Endothelial cell (in vitro differentiated cells): ENCODE data around the gene HILPDA. TPM values are rescaled to one million over a fixed set of nuclear protein-coding genes. Genes with fewer than 3 reads are reported as not detected.

Source experiments
- DNase-seq: peaks from one replicate; pipeline ENCODE4 v3.0.0; 2021; ENCODE audit warnings: low spot score
- H3K27ac Mint-ChIP-seq: one replicate; pipeline ENCODE4 v1.8.0; 2021; ENCODE audit warnings: mixed read lengths, inconsistent platforms; ENCODE audit not compliant: unreplicated experiment
- H3K27me3 Mint-ChIP-seq: one replicate; pipeline ENCODE4 v1.8.0; 2021; ENCODE audit warnings: mild to moderate bottlenecking, moderate library complexity, mixed read lengths, inconsistent platforms; ENCODE audit not compliant: unreplicated experiment
- H3K36me3 Mint-ChIP-seq: one replicate; pipeline ENCODE4 v1.8.0; 2021; ENCODE audit warnings: mild to moderate bottlenecking, low read depth, mixed read lengths, inconsistent platforms; ENCODE audit not compliant: unreplicated experiment
- H3K4me1 Mint-ChIP-seq: one replicate; pipeline ENCODE4 v1.8.0; 2021; ENCODE audit warnings: mild to moderate bottlenecking, mixed read lengths, inconsistent platforms; ENCODE audit not compliant: unreplicated experiment
- H3K4me3 Mint-ChIP-seq: one replicate; pipeline ENCODE4 v1.8.0; 2021; ENCODE audit warnings: mild to moderate bottlenecking, mixed read lengths, inconsistent platforms; ENCODE audit not compliant: unreplicated experiment
- H3K9me3 Mint-ChIP-seq: one replicate; pipeline ENCODE4 v1.8.0; 2021; ENCODE audit warnings: mixed read lengths, inconsistent platforms; ENCODE audit not compliant: unreplicated experiment
- total RNA-seq: library from RNA; stranded (reverse); fragmentation: NEBNext Ultra II Directional; extraction: Animal tissue kit (Norgen Biotek cat#: 25700); gene quantifications from one replicate; pipeline ENCODE4 v1.2.1, GENCODE V29; 2021; ENCODE audit not compliant: unreplicated experiment
- TF ChIP-seq, protein P1 (sequence below): fragments of 200-600 bp; sonication (generic); IDR thresholded peaks from one replicate; pipeline ENCODE4 v1.5.0; 2021; ENCODE audit warnings: antibody characterized with exemption; ENCODE audit not compliant: unreplicated experiment

Gene HILPDA
- total RNA-seq, 1 donor from 2014 or later, result 13.1 TPM

DNA sequence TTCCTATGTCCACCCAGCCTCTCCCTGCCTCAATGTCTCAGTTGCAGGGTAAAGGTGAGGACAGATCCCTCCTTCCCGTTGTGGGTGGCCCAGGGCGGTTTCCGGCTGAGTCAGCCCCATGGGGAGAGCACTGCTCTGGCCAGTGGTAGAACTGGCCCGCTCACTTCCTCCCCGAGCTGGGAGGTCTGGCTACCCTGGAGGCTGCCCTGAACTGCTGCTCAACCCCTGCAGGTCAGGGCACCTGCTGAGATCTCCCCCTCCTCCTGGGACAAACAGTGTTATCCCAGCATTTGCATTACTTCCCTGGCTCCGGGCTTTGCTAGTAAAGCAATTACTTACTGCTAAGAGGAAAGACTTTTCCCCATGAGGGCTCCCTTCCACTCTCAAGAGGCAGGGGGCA, 24.5 kb upstream of the HILPDA start:
- Mint-ChIP-seq H3K27me3 (no peaks in the 10 kb centered on the region), H3K4me3 (no peak overlapping the region), H3K27ac (no peak overlapping the region), H3K9me3 (no peaks in the 10 kb centered on the region), H3K36me3 (no peaks in the 10 kb centered on the region), H3K4me1 (peaks cover 4% of the 10 kb centered on the region)
- no peak for DNase-seq
- TF ChIP-seq, protein P1, sequence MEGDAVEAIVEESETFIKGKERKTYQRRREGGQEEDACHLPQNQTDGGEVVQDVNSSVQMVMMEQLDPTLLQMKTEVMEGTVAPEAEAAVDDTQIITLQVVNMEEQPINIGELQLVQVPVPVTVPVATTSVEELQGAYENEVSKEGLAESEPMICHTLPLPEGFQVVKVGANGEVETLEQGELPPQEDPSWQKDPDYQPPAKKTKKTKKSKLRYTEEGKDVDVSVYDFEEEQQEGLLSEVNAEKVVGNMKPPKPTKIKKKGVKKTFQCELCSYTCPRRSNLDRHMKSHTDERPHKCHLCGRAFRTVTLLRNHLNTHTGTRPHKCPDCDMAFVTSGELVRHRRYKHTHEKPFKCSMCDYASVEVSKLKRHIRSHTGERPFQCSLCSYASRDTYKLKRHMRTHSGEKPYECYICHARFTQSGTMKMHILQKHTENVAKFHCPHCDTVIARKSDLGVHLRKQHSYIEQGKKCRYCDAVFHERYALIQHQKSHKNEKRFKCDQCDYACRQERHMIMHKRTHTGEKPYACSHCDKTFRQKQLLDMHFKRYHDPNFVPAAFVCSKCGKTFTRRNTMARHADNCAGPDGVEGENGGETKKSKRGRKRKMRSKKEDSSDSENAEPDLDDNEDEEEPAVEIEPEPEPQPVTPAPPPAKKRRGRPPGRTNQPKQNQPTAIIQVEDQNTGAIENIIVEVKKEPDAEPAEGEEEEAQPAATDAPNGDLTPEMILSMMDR, result no peak

DNA sequence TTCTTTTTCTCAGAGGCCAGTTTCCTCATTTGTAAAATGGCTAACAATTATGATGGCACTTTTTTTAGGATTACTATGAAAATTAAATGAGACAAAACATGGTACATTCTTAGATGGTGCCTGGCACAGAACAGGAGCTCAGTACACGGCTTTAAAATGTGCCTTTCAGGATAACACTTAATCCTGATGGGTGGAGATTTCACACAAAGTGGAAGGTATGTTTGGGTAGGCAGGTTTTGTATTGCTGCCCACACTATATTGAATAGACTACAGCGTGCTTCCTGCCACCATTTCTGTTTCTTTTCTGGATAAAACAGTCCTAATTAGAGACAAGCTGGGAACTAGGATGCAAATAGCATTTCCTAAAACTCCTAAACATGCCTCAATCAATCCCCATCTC, 23.9 kb upstream of the HILPDA start:
- H3K9me3 Mint-ChIP-seq, result no peaks in the 10 kb centered on the region
- no peaks in the 10 kb centered on the region for H3K36me3 Mint-ChIP-seq
- H3K27ac Mint-ChIP-seq, result no peak overlapping the region
- no peak for DNase-seq
- TF ChIP-seq, protein P1, result no peak
- no peaks in the 10 kb centered on the region for H3K27me3 Mint-ChIP-seq
- H3K4me3 Mint-ChIP-seq, result no peak overlapping the region
- peaks cover 4% of the 10 kb centered on the region for H3K4me1 Mint-ChIP-seq

DNA sequence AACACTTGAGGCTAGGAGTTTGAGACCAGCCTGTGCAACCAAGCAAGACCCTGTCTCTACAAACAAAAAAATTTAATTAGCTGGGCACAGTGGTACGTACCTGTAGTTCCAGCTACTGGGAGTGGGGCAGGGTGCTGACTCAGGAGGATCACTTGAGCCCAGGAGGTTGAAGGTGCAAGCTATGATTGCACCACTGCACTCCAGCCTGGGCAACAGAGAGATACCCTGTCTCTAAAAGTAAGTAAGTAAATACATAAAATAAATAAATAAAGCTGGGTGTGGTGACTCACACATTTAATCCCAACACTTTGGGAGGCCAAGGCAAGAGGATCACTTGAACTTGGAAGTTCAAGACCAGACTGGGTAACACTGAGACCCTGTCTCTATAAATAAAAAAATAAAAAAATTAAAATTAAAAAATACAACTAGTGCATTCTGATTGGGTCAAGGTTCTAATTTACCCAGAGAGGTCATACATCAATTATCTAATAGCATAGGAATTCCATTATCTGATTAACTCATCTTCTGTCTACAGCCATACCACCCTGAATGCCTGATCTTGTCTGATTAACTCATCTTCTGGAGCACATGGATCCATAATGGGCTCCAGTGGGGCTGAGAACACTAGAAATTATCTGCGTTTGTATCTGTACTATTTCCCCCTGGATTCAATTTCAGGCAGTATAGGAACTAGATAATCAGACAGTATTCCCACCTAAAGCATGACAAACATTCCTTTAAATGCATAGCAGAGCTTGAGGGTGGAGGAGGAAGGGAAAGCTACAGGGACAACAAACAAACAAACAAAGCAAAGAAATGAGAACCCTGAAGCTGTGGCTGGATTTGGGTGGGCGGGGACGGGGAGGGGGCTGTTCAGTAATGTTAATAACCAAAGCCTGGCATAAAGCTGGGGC, 21.0 kb upstream of the HILPDA start:
- Mint-ChIP-seq H3K4me3 (no peak overlapping the region), H3K36me3 (no peaks in the 10 kb centered on the region), H3K9me3 (no peaks in the 10 kb centered on the region), H3K4me1 (no peaks in the 10 kb centered on the region), H3K27me3 (no peaks in the 10 kb centered on the region), H3K27ac (no peak overlapping the region)
- TF ChIP-seq, protein P1, result no peak
- DNase-seq, result no peak

DNA sequence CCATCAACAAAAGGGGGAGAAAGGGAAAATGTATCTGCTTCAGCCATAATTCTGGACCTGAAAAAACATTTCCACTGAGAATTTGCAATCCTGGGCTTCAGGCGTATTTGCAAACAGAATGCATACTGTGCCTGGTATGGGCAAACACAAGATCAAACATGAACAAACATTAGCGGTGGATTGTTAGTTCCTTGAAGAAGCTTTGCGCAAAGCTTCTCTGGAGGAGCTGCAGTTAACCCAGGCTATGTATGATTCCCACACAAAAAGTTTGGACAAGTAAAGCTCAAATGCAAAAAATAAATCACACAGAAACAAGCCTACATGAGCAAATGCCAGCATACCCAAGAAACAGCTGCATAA, 20.4 kb upstream of the HILPDA start:
- Mint-ChIP-seq H3K4me3 (no peak overlapping the region), H3K27ac (no peak overlapping the region), H3K9me3 (no peaks in the 10 kb centered on the region), H3K27me3 (no peaks in the 10 kb centered on the region), H3K4me1 (no peaks in the 10 kb centered on the region), H3K36me3 (no peaks in the 10 kb centered on the region)
- TF ChIP-seq, protein P1, result no peak
- no peak for DNase-seq

DNA sequence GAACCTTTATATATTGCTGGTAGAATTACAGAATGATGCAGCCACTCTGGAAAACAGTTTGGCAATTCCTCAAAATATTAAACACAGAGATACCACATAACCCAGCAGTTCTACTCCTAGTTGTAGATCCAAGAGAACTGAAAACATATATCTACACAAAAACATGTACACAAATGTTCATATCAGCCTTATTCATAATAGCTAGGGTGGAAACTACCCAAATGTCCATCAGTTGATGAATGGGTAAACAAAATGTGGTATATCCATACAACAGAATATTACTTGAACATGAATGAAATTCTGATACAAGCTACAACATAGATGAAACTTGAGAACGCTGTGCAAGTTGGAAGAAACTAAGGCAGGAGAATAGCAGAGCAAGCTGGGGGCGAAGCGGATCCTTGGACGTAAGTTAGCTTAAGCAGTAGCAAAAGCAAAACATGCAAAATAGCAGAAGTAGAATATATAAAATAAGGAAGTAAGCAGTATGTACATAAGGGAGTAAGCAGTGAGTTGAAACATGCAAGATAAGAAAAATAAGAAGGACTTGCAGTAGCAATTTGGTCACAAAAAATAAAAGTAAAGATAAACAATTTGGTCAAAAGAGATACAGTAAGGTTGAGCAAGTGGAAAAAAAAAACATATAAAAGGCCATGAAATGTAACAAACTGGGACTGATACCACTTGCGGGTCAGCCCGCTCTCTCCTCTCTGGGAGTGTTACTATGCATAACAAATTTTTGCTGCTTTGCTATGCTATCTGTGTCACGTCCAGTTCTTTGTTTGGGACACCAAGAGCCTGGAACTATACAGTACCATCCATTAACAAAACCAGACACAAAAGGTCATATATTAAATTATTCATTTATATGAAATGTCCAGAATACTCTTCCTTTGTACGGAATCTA, 18.0 kb upstream of the HILPDA start:
- no peak overlapping the region for H3K27ac Mint-ChIP-seq
- H3K27me3 Mint-ChIP-seq, result no peaks in the 10 kb centered on the region
- no peaks in the 10 kb centered on the region for H3K9me3 Mint-ChIP-seq
- H3K4me1 Mint-ChIP-seq, result no peaks in the 10 kb centered on the region
- TF ChIP-seq, protein P1, result no peak
- no peak for DNase-seq
- no peak overlapping the region for H3K4me3 Mint-ChIP-seq
- H3K36me3 Mint-ChIP-seq, result no peaks in the 10 kb centered on the region
